ENCODE results near the gene ZKSCAN4. TPM values are rescaled to one million over a fixed set of nuclear protein-coding genes. Genes with fewer than 3 reads are reported as not detected.

Gene ZKSCAN4
- total RNA-seq, 1 donor from 2014 or later: 3.9 TPM

GRCh38 chr6:28207510-28208110 is 44.5 kb downstream of the ZKSCAN4 start:
- Mint-ChIP-seq H3K27me3 (ENCODE audit: low read depth, unreplicated experiment) (peaks cover 61% of the 10 kb centered on the region), H3K36me3 (ENCODE audit: low read depth, unreplicated experiment) (no peaks in the 10 kb centered on the region), H3K27ac (ENCODE audit: unreplicated experiment) (peak overlapping the region; percentile 36), H3K4me1 (ENCODE audit: low read depth, unreplicated experiment) (peaks cover 5% of the 10 kb centered on the region), H3K4me3 (ENCODE audit: unreplicated experiment) (peak overlapping the region; percentile 91), H3K9me3 (ENCODE audit: unreplicated experiment) (no peaks in the 10 kb centered on the region)
- FAIRE-seq (no peak), DNase-seq (ENCODE audit: low read depth) (peak; percentile 11)
- no peaks in the 10 kb centered on the region for H3K36me3 ChIP-seq (ENCODE audit: insufficient read depth, low read length)
- peak overlapping the region; percentile 64 for H3K4me3 ChIP-seq (ENCODE audit: insufficient read depth, low read depth, low read length)
- H3K27ac ChIP-seq (ENCODE audit: low read depth, low read length): no peak overlapping the region
- peak overlapping the region; percentile 93 for H2AFZ ChIP-seq (ENCODE audit: low read depth, low read length)
- peaks cover 18% of the 10 kb centered on the region for H3K4me1 ChIP-seq (ENCODE audit: insufficient read depth, low read length)
- no peak for TF ChIP-seq CTCF (IDR thresholded peaks at IDR 0.05; ENCODE audit: insufficient read depth, low read depth, low read length)
- no peak for TF ChIP-seq EZH2 (IDR thresholded peaks at IDR 0.05; ENCODE audit: insufficient read depth, low read length)
- H3K9ac ChIP-seq (ENCODE audit: low read length): peak overlapping the region; percentile 65
- H3K9me3 ChIP-seq (ENCODE audit: insufficient read depth, low read depth, low read length): peaks cover 2% of the 10 kb centered on the region
- no peaks in the 10 kb centered on the region for H4K20me1 ChIP-seq (ENCODE audit: insufficient read depth, low read length)
- H3K79me2 ChIP-seq (ENCODE audit: insufficient read depth, low read length): no peaks in the 10 kb centered on the region
- H3K27me3 ChIP-seq (ENCODE audit: insufficient read depth, low read length): peaks cover 62% of the 10 kb centered on the region
- H3K4me2 ChIP-seq (ENCODE audit: low read length): peak overlapping the region; percentile 96

- peak overlapping the region; percentile 65 for H3K9ac ChIP-seq (ENCODE audit: low read length)
- no peak overlapping the region for H3K27ac ChIP-seq (ENCODE audit: low read depth, low read length)
- no peaks in the 10 kb centered on the region for H3K36me3 ChIP-seq (ENCODE audit: insufficient read depth, low read length)
- no peak for DNase-seq (ENCODE audit: low read depth)
- H3K9me3 Mint-ChIP-seq (ENCODE audit: unreplicated experiment): no peaks in the 10 kb centered on the region
- no peaks in the 10 kb centered on the region for H4K20me1 ChIP-seq (ENCODE audit: insufficient read depth, low read length)
- H3K27ac Mint-ChIP-seq (ENCODE audit: unreplicated experiment): no peak overlapping the region
- H3K79me2 ChIP-seq (ENCODE audit: insufficient read depth, low read length): no peaks in the 10 kb centered on the region
- FAIRE-seq: no peak
- peaks cover 5% of the 10 kb centered on the region for H3K4me1 Mint-ChIP-seq (ENCODE audit: low read depth, unreplicated experiment)
- peak overlapping the region; percentile 64 for H3K4me3 ChIP-seq (ENCODE audit: insufficient read depth, low read depth, low read length)
- peak overlapping the region; percentile 96 for H3K4me2 ChIP-seq (ENCODE audit: low read length)
- peaks cover 2% of the 10 kb centered on the region for H3K9me3 ChIP-seq (ENCODE audit: insufficient read depth, low read depth, low read length)
- peak overlapping the region; percentile 93 for H2AFZ ChIP-seq (ENCODE audit: low read depth, low read length)
- peak overlapping the region; percentile 91 for H3K4me3 Mint-ChIP-seq (ENCODE audit: unreplicated experiment)
- H3K27me3 ChIP-seq (ENCODE audit: insufficient read depth, low read length): peaks cover 62% of the 10 kb centered on the region
- TF ChIP-seq CTCF (IDR thresholded peaks at IDR 0.05; ENCODE audit: insufficient read depth, low read depth, low read length) (no peak), EZH2 (IDR thresholded peaks at IDR 0.05; ENCODE audit: insufficient read depth, low read length) (no peak)
- peaks cover 18% of the 10 kb centered on the region for H3K4me1 ChIP-seq (ENCODE audit: insufficient read depth, low read length)
- H3K36me3 Mint-ChIP-seq (ENCODE audit: low read depth, unreplicated experiment): no peaks in the 10 kb centered on the region
- H3K27me3 Mint-ChIP-seq (ENCODE audit: low read depth, unreplicated experiment): peaks cover 63% of the 10 kb centered on the region
Observed at GRCh38 chr6:28206928-28207509, 45.0 kb downstream of the ZKSCAN4 start.

- no peak for TF ChIP-seq EZH2 (IDR thresholded peaks at IDR 0.05; ENCODE audit: insufficient read depth, low read length)
- no peak for TF ChIP-seq CTCF (IDR thresholded peaks at IDR 0.05; ENCODE audit: insufficient read depth, low read depth, low read length)
- Histone ChIP-seq H3K9me3 (ENCODE audit: insufficient read depth, low read depth, low read length) (peaks cover 2% of the 10 kb centered on the region), H3K4me1 (ENCODE audit: insufficient read depth, low read length) (peaks cover 16% of the 10 kb centered on the region), H4K20me1 (ENCODE audit: insufficient read depth, low read length) (no peaks in the 10 kb centered on the region), H3K27ac (ENCODE audit: low read depth, low read length) (no peak overlapping the region), H3K9ac (ENCODE audit: low read length) (no peak overlapping the region), H3K27me3 (ENCODE audit: insufficient read depth, low read length) (peaks cover 58% of the 10 kb centered on the region), H3K79me2 (ENCODE audit: insufficient read depth, low read length) (no peaks in the 10 kb centered on the region), H2AFZ (ENCODE audit: low read depth, low read length) (no peak overlapping the region), H3K36me3 (ENCODE audit: insufficient read depth, low read length) (no peaks in the 10 kb centered on the region), H3K4me3 (ENCODE audit: insufficient read depth, low read depth, low read length) (no peak overlapping the region), H3K4me2 (ENCODE audit: low read length) (no peak overlapping the region)
- H3K27ac Mint-ChIP-seq (ENCODE audit: unreplicated experiment): no peak overlapping the region
- peaks cover 63% of the 10 kb centered on the region for H3K27me3 Mint-ChIP-seq (ENCODE audit: low read depth, unreplicated experiment)
- H3K9me3 Mint-ChIP-seq (ENCODE audit: unreplicated experiment): no peaks in the 10 kb centered on the region
- peaks cover 5% of the 10 kb centered on the region for H3K4me1 Mint-ChIP-seq (ENCODE audit: low read depth, unreplicated experiment)
- DNase-seq (ENCODE audit: low read depth): no peak
- FAIRE-seq: no peak
- peak overlapping the region; percentile 91 for H3K4me3 Mint-ChIP-seq (ENCODE audit: unreplicated experiment)
- H3K36me3 Mint-ChIP-seq (ENCODE audit: low read depth, unreplicated experiment): no peaks in the 10 kb centered on the region
Observed at GRCh38 chr6:28206527-28206926, 45.5 kb downstream of the ZKSCAN4 start.
